Tibial nerve (tissue), 4 donors: ENCODE results near the gene SAP30BP. TPM values are rescaled to one million over a fixed set of nuclear protein-coding genes. Genes with fewer than 3 reads are reported as not detected.

ENCODE experiments used
- DNase-seq, 2 donors: peaks; one replicate each; pipeline ENCODE4 v3.0.0-alpha.2; 2019; ENCODE audit warnings: low spot score in 2 of 2
- H3K27ac ChIP-seq, 4 donors: fragments of 200-600 bp; sonication (generic) in 3 of 4; one replicate each; pipeline ENCODE4 v1.5.1; 2017 to 2019; ENCODE audit warnings: mild to moderate bottlenecking in 1 of 4
- H3K27me3 ChIP-seq, 2 donors: fragments of 200-600 bp; sonication (generic) in 1 of 2; one replicate each; pipeline versions ENCODE4 v1.5.1 to v1.6.0; 2017 to 2019
- H3K36me3 ChIP-seq, 3 donors: fragments of 200-600 bp; sonication (generic); one replicate each; pipeline ENCODE4 v1.5.1; 2018 to 2019
- H3K4me1 ChIP-seq, 4 donors: fragments of 200-600 bp; sonication (generic) in 3 of 4; one replicate each; pipeline ENCODE4 v1.5.1; 2017 to 2019
- H3K4me3 ChIP-seq, 4 donors: fragments of 200-600 bp; sonication (generic) in 3 of 4; one replicate each; pipeline ENCODE4 v1.5.1; 2017 to 2019; ENCODE audit warnings: mild to moderate bottlenecking in 1 of 4, moderate library complexity in 1 of 4
- H3K9me3 ChIP-seq, 4 donors: fragments of 200-600 bp; sonication (generic) in 3 of 4; one replicate each; pipeline ENCODE4 v1.5.1; 2017 to 2019
- EP300 ChIP-seq, 2 donors: sonication (generic); formaldehyde crosslinking; IDR thresholded peaks; one replicate each; pipeline ENCODE4 v1.6.1; 2017; ENCODE audit warnings: antibody characterized with exemption in 2 of 2, mild to moderate bottlenecking in 1 of 2
- POLR2A ChIP-seq, 2 donors: fragments of 450-650 bp; IDR thresholded peaks; one replicate each; pipeline ENCODE4 v1.6.1; 2017; ENCODE audit warnings: antibody characterized with exemption in 2 of 2, mild to moderate bottlenecking in 2 of 2, moderate library complexity in 2 of 2
- WGBS, 2 donors: methylation state at CpG; one replicate each; pipeline ENCODE4 v1.1.5; 2018; 5-methylcytosine and 5-hydroxymethylcytosine counted together
- total RNA-seq, 4 donors: library from RNA; depleted of rRNA; stranded (reverse); fragments of >200 nt; gene quantifications; one replicate each; pipeline ENCODE4 v1.1.0, GENCODE V29; 2016
- TF ChIP-seq, protein P1 (sequence below), 5 experiments: fragments of 200-600 bp in 3 of 5; fragments of 450-650 bp in 2 of 5; sonication (generic) in 3 of 5; IDR thresholded peaks; one replicate each; pipeline ENCODE4 v1.5.1; 2016 to 2019; ENCODE audit warnings: antibody characterized with exemption in 5 of 5, mild to moderate bottlenecking in 3 of 5, moderate library complexity in 2 of 5

The SAP30BP gene
- total RNA-seq, 4 donors from 2014 or later = 63.9 to 119 (median 95.3) TPM

DNA sequence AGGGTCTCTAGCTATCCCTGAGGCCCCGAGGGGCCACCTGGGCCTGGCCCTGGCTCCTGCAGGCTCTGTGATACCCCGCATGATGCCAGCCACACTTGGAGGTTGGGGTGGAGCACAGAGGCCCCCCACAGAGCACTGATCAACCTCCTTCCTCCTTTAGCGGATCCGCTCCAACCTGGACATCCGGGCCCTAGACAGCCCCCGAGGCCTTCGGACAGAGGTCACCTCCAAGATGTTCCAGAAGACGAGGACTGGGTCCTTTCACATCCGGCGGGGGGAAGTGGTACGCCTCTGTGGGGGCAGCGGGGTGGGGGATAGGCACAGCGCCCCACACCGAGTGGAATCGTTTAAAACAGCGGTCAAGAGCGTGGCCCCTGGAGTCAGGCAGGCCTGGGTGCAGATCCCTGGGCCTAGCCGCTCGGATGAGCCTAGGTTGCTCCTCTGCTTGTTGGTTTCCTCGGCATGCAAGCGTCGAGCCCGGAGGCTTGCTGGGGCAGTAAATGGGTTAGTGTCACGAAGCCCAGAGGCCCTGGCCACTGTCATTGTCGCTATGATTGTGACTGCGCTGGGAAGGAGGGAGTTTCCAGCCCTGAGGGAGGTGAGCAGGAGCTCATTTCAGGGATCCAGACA is 64.1 kb downstream of the SAP30BP start:
- 84 to 85% methylated on average over 19 to 26 of the region's 26 CpGs for WGBS, 2 donors
- Histone ChIP-seq H3K27ac (peak overlapping the region in 3 of 4 donors; percentile 7 to 50 (median 20)), H3K36me3 (peaks cover 5 to 93% (median 19%) of the 10 kb centered on the region in 3 donors), H3K27me3 (no peaks in the 10 kb centered on the region), H3K4me3 (no peak overlapping the region), H3K9me3 (no peaks in the 10 kb centered on the region), H3K4me1 (peaks cover 0 to 10% (median 0%) of the 10 kb centered on the region in 4 donors)
- DNase-seq = no peak
- TF ChIP-seq POLR2A (IDR thresholded peaks at IDR 0.05) (no peak), EP300 (IDR thresholded peaks at IDR 0.05) (no peak)
- TF ChIP-seq, protein P1, sequence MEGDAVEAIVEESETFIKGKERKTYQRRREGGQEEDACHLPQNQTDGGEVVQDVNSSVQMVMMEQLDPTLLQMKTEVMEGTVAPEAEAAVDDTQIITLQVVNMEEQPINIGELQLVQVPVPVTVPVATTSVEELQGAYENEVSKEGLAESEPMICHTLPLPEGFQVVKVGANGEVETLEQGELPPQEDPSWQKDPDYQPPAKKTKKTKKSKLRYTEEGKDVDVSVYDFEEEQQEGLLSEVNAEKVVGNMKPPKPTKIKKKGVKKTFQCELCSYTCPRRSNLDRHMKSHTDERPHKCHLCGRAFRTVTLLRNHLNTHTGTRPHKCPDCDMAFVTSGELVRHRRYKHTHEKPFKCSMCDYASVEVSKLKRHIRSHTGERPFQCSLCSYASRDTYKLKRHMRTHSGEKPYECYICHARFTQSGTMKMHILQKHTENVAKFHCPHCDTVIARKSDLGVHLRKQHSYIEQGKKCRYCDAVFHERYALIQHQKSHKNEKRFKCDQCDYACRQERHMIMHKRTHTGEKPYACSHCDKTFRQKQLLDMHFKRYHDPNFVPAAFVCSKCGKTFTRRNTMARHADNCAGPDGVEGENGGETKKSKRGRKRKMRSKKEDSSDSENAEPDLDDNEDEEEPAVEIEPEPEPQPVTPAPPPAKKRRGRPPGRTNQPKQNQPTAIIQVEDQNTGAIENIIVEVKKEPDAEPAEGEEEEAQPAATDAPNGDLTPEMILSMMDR (IDR thresholded peaks at IDR 0.05) = no peak

DNA sequence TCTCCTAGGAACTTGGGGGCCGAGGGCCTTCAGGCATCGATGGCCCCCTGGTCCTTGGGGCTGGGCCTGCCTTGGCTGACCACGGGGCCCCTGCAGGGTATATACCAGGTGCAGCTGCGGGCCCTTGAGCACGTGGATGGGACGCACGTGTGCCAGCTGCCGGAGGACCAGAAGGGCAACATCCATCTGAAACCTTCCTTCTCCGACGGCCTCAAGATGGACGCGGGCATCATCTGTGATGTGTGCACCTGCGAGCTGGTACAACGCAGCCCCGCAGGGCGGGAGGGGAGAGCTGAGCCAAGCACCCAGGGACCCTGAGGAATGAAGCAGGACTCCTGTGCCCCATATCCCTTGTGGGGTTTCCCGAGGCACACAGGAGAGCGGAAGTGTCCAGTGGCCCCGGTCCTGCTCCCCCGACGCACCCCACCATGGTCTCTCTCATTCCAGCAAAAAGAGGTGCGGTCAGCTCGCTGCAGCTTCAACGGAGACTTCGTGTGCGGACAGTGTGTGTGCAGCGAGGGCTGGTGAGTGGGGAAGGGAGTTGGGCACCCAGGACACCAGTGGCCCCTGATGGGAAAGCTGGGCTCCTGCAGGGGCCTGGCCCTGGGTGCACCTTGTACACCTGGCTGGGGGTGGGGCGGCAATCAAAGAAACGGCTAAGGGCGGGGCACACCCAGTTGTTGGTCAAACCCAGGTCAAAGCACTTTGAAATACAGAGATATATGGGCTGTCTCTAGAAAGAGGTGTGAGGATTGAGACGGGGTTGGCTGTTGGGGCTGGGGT is 64.8 kb downstream of the SAP30BP start:
- Histone ChIP-seq H3K4me3 (no peak overlapping the region), H3K36me3 (peaks cover 2 to 93% (median 20%) of the 10 kb centered on the region in 3 donors), H3K9me3 (no peaks in the 10 kb centered on the region), H3K27ac (peak overlapping the region in 1 of 4 donors; percentile 20), H3K4me1 (peaks cover 0 to 15% (median 0%) of the 10 kb centered on the region in 4 donors), H3K27me3 (no peaks in the 10 kb centered on the region)
- DNase-seq = no peak
- TF ChIP-seq EP300 (IDR thresholded peaks at IDR 0.05) (no peak), POLR2A (IDR thresholded peaks at IDR 0.05) (no peak)
- TF ChIP-seq, protein P1 (IDR thresholded peaks at IDR 0.05) = no peak
- 88 to 96% methylated on average over 30 of the region's 31 CpGs for WGBS, 2 donors

DNA sequence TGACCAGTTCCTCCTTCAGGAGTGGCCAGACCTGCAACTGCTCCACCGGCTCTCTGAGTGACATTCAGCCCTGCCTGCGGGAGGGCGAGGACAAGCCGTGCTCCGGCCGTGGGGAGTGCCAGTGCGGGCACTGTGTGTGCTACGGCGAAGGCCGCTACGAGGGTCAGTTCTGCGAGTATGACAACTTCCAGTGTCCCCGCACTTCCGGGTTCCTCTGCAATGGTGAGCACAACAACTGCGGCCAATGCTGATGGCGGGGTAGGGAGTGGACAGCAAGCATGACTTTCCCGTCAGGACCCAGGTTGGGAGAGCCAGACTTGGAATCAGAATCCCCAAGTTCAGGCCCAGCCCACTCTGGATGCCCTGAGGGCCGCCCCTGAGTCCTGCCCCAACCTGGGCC is 66.3 kb downstream of the SAP30BP start:
- Histone ChIP-seq H3K9me3 (no peaks in the 10 kb centered on the region), H3K4me3 (no peak overlapping the region)

DNA sequence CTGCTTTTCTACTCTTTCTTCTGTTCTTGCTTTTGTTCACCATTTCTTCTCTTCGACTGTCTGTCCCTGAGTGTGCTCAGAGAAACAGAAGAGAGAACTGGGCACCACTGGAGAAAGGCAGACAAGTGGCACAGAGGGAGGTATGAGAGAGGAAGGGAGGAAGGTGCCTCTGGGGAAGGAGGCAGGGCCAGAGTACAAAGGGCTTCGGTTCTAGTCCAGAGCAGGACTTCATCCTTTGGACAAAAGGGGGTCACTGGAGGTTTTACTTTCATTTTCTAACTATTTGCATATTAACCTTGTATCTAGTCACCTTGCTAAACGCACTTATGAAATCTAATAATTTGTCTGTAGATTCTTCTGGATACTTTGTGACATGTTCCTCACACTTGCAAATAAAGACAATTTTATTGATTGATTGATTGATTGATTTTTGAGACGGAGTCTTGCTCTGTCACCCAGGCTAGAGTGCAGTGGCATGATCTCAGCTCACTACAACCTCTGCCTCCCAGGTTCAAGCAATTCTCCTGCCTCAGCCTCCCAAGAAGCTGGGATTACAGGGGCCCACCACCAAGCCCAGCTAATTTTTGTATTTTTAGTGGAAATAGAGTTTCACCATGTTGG is 67.6 kb downstream of the SAP30BP start:
- no peak for DNase-seq
- peaks cover 0 to 32% (median 4%) of the 10 kb centered on the region in 4 donors for H3K4me1 ChIP-seq
- TF ChIP-seq, protein P1 (IDR thresholded peaks at IDR 0.05) = no peak
- TF ChIP-seq EP300 (IDR thresholded peaks at IDR 0.05) (no peak), POLR2A (IDR thresholded peaks at IDR 0.05) (no peak)
- 72 to 76% methylated on average over 4 of the region's 4 CpGs for WGBS, 2 donors
- H3K27ac ChIP-seq = peak overlapping the region in 2 of 4 donors; percentile 25 to 52
- no peaks in the 10 kb centered on the region for H3K27me3 ChIP-seq
- no peak overlapping the region for H3K4me3 ChIP-seq
- peaks cover 2 to 92% (median 15%) of the 10 kb centered on the region in 3 donors for H3K36me3 ChIP-seq
- H3K9me3 ChIP-seq = no peaks in the 10 kb centered on the region

More for the DNA sequence above, 66.3 kb downstream of the SAP30BP start:
- TF ChIP-seq, protein P1 (IDR thresholded peaks at IDR 0.05) = no peak
- TF ChIP-seq POLR2A (IDR thresholded peaks at IDR 0.05) (no peak), EP300 (IDR thresholded peaks at IDR 0.05) (no peak)
- peaks cover 0 to 30% (median 4%) of the 10 kb centered on the region in 4 donors for H3K4me1 ChIP-seq
- WGBS, 2 donors = 91% methylated on average over 18 of the region's 18 CpGs
- peak overlapping the region in 1 of 4 donors; percentile 8 for H3K27ac ChIP-seq
- no peak for DNase-seq
- H3K36me3 ChIP-seq = peaks cover 2 to 93% (median 23%) of the 10 kb centered on the region in 3 donors
- H3K27me3 ChIP-seq = no peaks in the 10 kb centered on the region
